Measurements from ENCODE around the gene MBP. TPM values are rescaled to one million over a fixed set of nuclear protein-coding genes. Genes with fewer than 3 reads are reported as not detected.
A peak's percentile ranks its signal among the peaks of the same experiment; 100 is the strongest.

MBP gene
- total RNA-seq, 1 experiment from 2014 or later, result 47.4 TPM

- Histone ChIP-seq H3K36me3 (ENCODE audit: low read depth, low read length) (peaks cover 3% of the 10 kb centered on the region; the same call in 1 of the 2 replicates), H3K27ac (ENCODE audit: low read length) (no peak overlapping the region), H3K9me2 (replicated peaks; ENCODE audit: low read length) (no peaks in the 10 kb centered on the region), H3K4me3 (ENCODE audit: low read length) (no peak overlapping the region), H4K20me1 (ENCODE audit: low read length) (no peaks in the 10 kb centered on the region), H3F3A (ENCODE audit: low read length, unreplicated experiment) (no peaks in the 10 kb centered on the region), H3K4me2 (ENCODE audit: low read length) (no peak overlapping the region), H2AFZ (ENCODE audit: low read length) (no peak overlapping the region), H3K9me3 (ENCODE audit: low read length) (no peaks in the 10 kb centered on the region), H3K9ac (ENCODE audit: low read length) (no peak overlapping the region), H3K27me3 (ENCODE audit: low read length) (no peaks in the 10 kb centered on the region), H3K79me2 (ENCODE audit: low read length) (peaks cover 38% of the 10 kb centered on the region), H3K4me1 (ENCODE audit: insufficient read depth, low read length) (peaks cover 40% of the 10 kb centered on the region)
- ATAC-seq (no peak), DNase-seq (no peak)
- ChIA-PET POLR2A (ENCODE audit: unreplicated experiment) (no interaction called here), CTCF (no interaction called here)
- TF ChIP-seq CTCF (conservative IDR thresholded peaks at IDR 0.05; ENCODE audit: low read depth, low read length), result no peak
- no peak for TF ChIP-seq EZH2phosphoT487 (IDR thresholded peaks at IDR 0.05; ENCODE audit: borderline replicate concordance, low read length)
- TF ChIP-seq EZH2 (IDR thresholded peaks at IDR 0.05; ENCODE audit: low read length, unreplicated experiment), result no peak
- intact Hi-C loops (cut with micrococcal nuclease), result no loop called here
- no TSS peak for BruUV-seq (replicated peaks)
Measured at GRCh38 chr18:77074431-77074830, 58.2 kb downstream of the MBP start.

- Histone ChIP-seq H3K4me2 (ENCODE audit: low read length) (no peak overlapping the region), H3K9ac (ENCODE audit: low read length) (no peak overlapping the region), H4K20me1 (ENCODE audit: low read length) (no peaks in the 10 kb centered on the region), H3K4me3 (ENCODE audit: low read length) (no peak overlapping the region), H3K4me1 (ENCODE audit: insufficient read depth, low read length) (peaks cover 49% of the 10 kb centered on the region), H3K27ac (ENCODE audit: low read length) (peak overlapping the region; percentile 99), H2AFZ (ENCODE audit: low read length) (no peak overlapping the region), H3K79me2 (ENCODE audit: low read length) (peaks cover 47% of the 10 kb centered on the region), H3K36me3 (ENCODE audit: low read depth, low read length) (peaks cover 3% of the 10 kb centered on the region; the same call in 1 of the 2 replicates), H3F3A (ENCODE audit: low read length, unreplicated experiment) (no peaks in the 10 kb centered on the region), H3K9me3 (ENCODE audit: low read length) (no peaks in the 10 kb centered on the region), H3K27me3 (ENCODE audit: low read length) (no peaks in the 10 kb centered on the region), H3K9me2 (replicated peaks; ENCODE audit: low read length) (no peaks in the 10 kb centered on the region)
- ATAC-seq, result no peak
- no peak for TF ChIP-seq EZH2 (IDR thresholded peaks at IDR 0.05; ENCODE audit: low read length, unreplicated experiment)
- intact Hi-C loops (cut with micrococcal nuclease), result no loop called here
- DNase-seq, result no peak
- ChIA-PET CTCF (no interaction called here), POLR2A (ENCODE audit: unreplicated experiment) (no interaction called here)
- no TSS peak for BruUV-seq (replicated peaks)
Measured at GRCh38 chr18:77073336-77074093, 59.1 kb downstream of the MBP start.

GRCh38 chr18:77072566-77072965 is 60.0 kb downstream of the MBP start:
- H3F3A ChIP-seq (ENCODE audit: low read length, unreplicated experiment), result no peaks in the 10 kb centered on the region
- H3K4me1 ChIP-seq (ENCODE audit: insufficient read depth, low read length), result peaks cover 59% of the 10 kb centered on the region
- H3K27me3 ChIP-seq (ENCODE audit: low read length), result no peaks in the 10 kb centered on the region
- no peak for ATAC-seq
- H4K20me1 ChIP-seq (ENCODE audit: low read length), result no peaks in the 10 kb centered on the region
- BruUV-seq (replicated peaks), result no TSS peak
- H3K4me3 ChIP-seq (ENCODE audit: low read length), result no peak overlapping the region
- peak overlapping the region; percentile 82 for H3K9ac ChIP-seq (ENCODE audit: low read length)
- H3K36me3 ChIP-seq (ENCODE audit: low read depth, low read length), result peaks cover 3% of the 10 kb centered on the region; the same call in 1 of the 2 replicates
- peaks cover 48% of the 10 kb centered on the region for H3K79me2 ChIP-seq (ENCODE audit: low read length)
- H2AFZ ChIP-seq (ENCODE audit: low read length), result no peak overlapping the region
- no peaks in the 10 kb centered on the region for H3K9me2 ChIP-seq (replicated peaks; ENCODE audit: low read length)
- H3K4me2 ChIP-seq (ENCODE audit: low read length), result peak overlapping the region; percentile 40
- TF ChIP-seq EZH2phosphoT487 (IDR thresholded peaks at IDR 0.05; ENCODE audit: borderline replicate concordance, low read length) (no peak), CTCF (conservative IDR thresholded peaks at IDR 0.05; ENCODE audit: low read depth, low read length) (no peak), EZH2 (IDR thresholded peaks at IDR 0.05; ENCODE audit: low read length, unreplicated experiment) (no peak)
- ChIA-PET POLR2A (ENCODE audit: unreplicated experiment) (no interaction called here), CTCF (no interaction called here)
- DNase-seq, result no peak
- intact Hi-C loops (cut with micrococcal nuclease), result no loop called here
- no peaks in the 10 kb centered on the region for H3K9me3 ChIP-seq (ENCODE audit: low read length)
- peak overlapping the region; percentile 99 for H3K27ac ChIP-seq (ENCODE audit: low read length)

Data from PC-3 (cell line).